Measurements from ENCODE around the gene KRTAP5-5.
"Not testable (repeated sequence)": the region's sequence is repeated elsewhere in the genome, so short reads cannot be mapped to it uniquely, and the experiment has no call there.

The KRTAP5-5 gene

DNA sequence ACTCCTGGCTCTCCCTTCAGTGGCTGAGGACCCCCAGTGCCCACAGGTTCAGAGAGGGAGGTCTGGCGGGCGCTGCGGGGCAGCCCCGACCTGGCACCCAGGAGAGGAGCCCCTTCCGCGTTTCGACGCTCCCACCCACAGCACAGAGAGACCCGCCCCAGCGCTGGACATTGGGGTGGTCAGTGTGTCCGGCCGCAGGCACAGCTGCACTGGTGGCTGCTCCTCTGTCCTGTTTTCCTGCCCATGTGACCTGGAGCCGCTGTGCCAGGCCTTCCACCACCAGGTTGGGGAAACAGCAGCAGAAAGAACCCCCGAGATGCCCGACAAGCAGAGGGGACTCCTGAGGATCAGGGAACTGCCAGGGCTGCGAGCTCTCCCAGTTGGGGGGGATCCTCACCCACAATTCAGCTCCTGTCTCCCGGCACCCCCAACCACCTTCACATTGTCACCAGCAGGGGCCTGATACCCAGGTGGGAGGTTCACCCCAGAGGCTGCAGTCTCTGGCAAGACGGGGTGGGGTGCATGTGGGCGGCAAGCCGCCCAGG, 13.6 kb downstream of the KRTAP5-5 start:
- DNase-seq = no peak

GRCh38 chr11:1644601-1645356, 15.2 kb downstream of the KRTAP5-5 start:
- no peak for DNase-seq

DNA sequence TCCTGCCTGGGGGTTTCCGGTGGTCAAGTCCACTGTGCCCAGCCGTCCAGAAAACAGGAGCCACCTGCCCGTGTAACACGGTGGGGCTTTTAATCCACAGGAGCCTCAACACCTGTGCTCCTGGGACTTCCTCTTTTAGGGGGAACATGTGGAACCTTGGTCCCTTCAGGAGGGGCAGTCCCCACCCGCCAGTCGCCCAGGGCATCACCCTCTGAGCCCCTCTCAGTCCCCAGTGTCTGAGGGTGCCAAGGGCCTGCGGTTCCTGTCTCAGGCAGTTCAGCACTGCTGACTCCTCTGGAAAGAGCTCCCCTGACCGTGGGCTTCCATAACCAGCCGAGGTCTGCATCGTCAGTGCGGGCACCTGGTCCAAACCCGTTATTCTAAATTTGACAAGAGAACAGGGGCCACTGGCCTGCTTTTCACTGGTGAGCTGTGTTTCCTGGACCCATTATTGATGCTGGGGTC, 15.8 kb downstream of the KRTAP5-5 start:
- no peak for DNase-seq

GRCh38 chr11:1646540-1646939, 17.0 kb downstream of the KRTAP5-5 start:
- DNase-seq = not testable (repeated sequence)

DNA sequence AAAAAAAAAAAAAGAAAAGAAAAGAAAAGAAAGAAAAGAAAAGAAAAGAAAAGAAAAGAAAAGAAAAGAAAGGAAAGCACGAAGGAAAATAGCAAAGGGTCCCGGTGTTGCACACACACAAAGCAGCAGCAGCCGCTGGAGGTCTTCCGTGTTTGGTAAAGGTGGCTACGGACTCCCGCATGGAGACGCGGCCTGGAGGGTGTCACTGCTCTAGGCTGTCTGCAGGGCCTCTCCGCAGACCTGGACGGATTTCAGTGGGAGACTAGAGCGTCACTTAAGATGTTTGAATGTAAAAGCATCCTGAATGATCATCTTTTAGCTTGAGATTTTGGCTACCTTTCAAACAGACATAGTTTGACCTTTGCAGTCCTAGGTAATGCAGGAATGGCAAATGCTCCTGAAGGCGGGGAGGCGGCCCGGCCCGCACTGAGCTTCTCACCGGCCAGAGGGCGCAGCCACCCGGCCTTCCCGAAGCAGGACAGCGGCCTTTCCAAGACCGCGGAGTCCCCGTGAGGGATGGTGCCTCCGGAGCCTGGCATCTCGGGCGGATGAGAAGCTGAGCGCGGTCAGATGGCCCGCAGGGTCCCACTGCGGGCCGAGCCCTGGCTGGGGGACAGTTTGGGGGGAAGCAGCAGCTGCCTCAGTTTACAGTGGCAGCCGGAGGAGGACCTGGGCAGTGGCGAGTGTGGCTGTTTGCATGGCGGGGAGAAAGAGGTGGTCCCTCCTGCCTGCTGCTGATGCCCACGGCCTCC, 18.5 kb downstream of the KRTAP5-5 start:
- no peak for DNase-seq

- DNase-seq = no peak
Measured at GRCh38 chr11:1648653-1649420, 19.3 kb downstream of the KRTAP5-5 start.

DNA sequence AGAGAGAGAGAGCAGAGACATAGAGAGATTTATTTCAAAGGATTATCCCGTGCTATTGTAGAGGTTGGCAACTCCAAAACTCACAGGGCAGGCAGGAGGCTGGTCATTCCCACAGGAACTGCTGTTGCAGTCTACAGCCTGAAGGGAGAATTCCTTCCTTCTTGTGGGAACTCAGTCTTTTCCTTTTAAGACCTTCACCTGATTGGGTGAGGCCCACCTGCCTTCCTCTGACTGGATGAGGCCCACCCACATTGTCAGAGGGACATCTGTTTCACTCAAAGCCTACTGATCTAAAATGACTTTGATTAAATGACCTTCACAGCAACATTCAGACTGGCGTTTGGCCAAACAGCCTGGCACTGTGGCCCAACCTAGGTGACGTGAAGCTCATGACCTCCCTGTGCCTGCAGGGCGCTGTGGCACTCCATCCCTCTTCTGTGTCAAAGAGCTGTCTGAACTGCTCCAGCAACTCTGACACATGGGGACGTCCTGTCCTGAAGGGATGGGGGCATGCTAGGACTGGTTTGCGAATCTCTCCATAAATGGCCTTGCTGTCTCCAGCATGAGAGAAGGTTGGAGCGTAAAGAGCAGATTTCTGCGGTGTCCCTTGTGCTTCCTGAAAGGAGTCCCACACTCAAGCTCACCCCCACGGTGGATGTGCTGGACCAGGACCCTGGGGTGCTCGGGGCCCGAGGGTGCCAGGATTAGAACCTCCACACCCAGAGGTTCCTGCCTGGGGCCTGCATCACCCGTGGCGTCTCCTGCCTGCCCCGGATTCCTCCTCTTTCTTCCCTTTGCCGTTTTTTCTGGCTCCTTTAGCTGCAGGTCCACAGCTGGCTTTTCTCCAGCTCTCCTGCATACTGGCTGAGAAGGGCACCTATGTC, 20.7 kb downstream of the KRTAP5-5 start:
- no peak for DNase-seq

- DNase-seq = no peak
Measured at GRCh38 chr11:1650918-1651262, 21.3 kb downstream of the KRTAP5-5 start.

DNA sequence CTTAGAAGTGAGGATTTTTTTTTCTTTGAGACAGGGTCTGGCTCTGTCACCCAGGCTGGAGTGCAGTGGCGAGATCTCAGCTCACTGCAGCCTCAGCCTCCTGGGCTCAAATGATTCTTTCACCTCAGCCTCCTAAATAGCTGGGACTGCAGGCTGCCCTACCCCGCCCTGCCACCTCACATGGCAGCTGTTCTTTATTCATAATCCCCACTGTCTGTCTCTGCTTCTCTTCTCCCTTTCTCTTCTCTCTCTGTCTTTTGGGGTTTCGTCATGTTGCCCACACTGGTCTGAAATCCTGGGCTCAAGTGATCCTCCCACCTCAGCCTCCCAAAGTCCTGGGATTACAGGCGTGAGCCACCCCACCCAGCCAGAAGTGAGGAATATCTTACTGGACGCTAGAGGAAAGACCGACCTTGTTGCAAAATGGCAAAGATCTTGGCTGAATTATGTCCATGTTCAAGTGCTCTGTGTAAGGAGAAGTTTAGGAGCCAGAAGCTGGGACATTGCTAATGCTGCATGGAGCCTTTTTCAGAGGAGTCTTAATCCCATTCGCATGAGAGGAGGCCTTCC, 21.9 kb downstream of the KRTAP5-5 start:
- no peak for DNase-seq

- DNase-seq = no peak
Measured at GRCh38 chr11:1652026-1652425, 22.5 kb downstream of the KRTAP5-5 start.

DNA sequence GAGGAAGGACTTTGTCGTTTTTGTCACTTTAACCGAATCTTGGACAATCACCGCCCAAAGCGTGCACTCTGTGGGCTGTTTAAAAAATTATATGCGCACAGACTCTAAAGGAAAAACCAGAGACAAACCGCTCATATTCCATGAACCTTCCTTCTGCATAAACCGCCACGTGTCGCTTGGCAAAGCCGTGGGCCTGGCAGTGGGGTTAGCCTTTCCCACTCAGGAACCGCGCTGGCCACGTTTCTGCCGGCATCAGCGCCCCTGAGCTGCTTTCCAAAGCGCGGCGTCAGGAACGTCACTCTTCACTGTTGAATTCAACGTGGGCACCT, 22.8 kb downstream of the KRTAP5-5 start:
- DNase-seq = no peak

- no peak for DNase-seq
Measured at GRCh38 chr11:1652771-1653540, 23.4 kb downstream of the KRTAP5-5 start.

- no peak for DNase-seq
Measured at GRCh38 chr11:1653541-1654387, 24.2 kb downstream of the KRTAP5-5 start.

- DNase-seq = no peak
Measured at GRCh38 chr11:1654388-1655167, 25.0 kb downstream of the KRTAP5-5 start.

GRCh38 chr11:1655168-1656060, 25.8 kb downstream of the KRTAP5-5 start:
- no peak for DNase-seq

DNA sequence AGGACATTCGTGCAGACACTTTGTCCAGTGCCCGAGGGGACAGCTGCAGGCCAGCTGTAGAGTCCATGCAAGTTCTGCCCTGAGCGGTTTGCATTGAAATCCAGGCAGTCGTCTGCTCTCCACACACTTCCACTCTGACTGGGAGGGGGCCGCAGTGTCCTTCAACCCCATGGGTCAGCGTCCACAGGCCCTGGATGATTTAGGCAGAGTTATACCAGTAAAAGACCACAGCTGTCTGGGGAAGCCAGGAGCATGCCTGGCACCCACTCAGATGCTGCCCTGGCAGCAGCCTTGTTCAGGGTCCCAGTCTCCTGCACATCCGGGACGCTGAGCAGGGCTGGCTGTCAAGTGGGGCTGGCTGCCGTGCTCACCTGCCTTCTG, 26.5 kb downstream of the KRTAP5-5 start:
- DNase-seq = no peak

DNA sequence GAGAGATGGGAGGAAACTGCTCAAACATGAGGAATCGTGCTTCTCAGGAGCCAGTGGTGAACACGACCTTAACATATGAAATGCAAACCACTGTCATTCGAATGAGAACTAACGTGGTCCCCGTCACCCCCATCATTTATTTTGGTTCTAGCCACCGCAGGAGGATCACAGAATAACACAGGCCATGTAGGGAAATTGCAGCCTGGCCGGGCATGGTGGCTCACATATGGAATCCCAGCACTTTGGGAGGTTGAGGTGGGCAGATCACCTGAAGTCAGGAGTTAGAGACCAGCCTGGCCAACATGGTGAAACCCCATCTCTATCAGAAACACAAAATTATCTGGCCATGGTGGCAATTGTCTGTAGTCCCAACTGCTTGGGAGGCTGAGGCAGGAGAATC, 27.1 kb downstream of the KRTAP5-5 start:
- DNase-seq = no peak

DNA sequence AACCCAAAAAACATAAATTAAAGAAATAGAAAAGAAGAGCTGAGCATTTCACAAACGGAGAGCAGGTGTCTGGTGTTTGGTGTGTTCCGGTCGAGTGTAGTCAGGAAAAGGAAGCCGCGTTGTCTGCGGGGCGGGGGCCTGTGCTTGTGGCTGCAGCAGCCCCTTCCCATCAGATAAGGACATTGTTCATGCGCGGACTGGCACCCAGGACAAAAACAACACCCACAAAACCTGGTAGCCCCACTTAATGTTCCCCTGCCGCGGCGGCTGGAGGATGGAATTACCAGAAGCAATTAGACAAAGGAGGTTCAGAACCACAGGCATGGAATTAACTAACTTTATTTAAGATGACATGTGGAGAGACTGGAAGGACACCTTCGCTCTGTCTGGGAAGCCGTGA, 29.9 kb downstream of the KRTAP5-5 start:
- no peak for DNase-seq
